ENCODE data around the gene LECT2. TPM values are rescaled to one million over a fixed set of nuclear protein-coding genes. Genes with fewer than 3 reads are reported as not detected.

The LECT2 gene
- total and polyA plus RNA-seq, 3 experiments from 2014 or later: not detected

- POLR2A ChIA-PET: no interaction called here
- CTCF ChIA-PET: interaction anchor here (0.8 to 2.7 kb wide), 10 partner anchors 17 to 268 kb away, joined by 3 to 19 read pairs (median 3); no protein-coding TSS in a partner anchor
Measured at GRCh38 chr5:135944564-135944963, 10.2 kb downstream of the LECT2 start.

GRCh38 chr5:135942202-135942771 lies 12.5 kb downstream of the LECT2 start:
- Mint-ChIP-seq H3K9me3 (no peaks in the 10 kb centered on the region), H3K27me3 (peaks cover 7 to 32% of the 10 kb centered on the region in 2 donors), H3K27ac (no peak overlapping the region), H3K36me3 (no peaks in the 10 kb centered on the region), H3K4me3 (no peak overlapping the region), H3K4me1 (no peaks in the 10 kb centered on the region)
- Histone ChIP-seq H3K9me3 (ENCODE audit: low read length) (no peaks in the 10 kb centered on the region), H3K27me3 (ENCODE audit: insufficient read depth, low read length, poor library complexity, severe bottlenecking) (no peaks in the 10 kb centered on the region), H3K36me3 (ENCODE audit: insufficient read depth, low read length) (no peaks in the 10 kb centered on the region), H3K4me3 (ENCODE audit: low read length) (no peak overlapping the region), H3K4me1 (ENCODE audit: insufficient read depth, low read length) (no peaks in the 10 kb centered on the region), H3K27ac (ENCODE audit: low read depth, low read length) (no peak overlapping the region)
- DNase-seq: no peak
- CTCF ChIA-PET: interaction anchor here (1.3 kb wide), 1 partner anchor 9 kb away, joined by 4 read pairs; no protein-coding TSS in a partner anchor
- POLR2A ChIA-PET: no interaction called here

More at GRCh38 chr5:135944564-135944963, 10.2 kb downstream of the LECT2 start:
- Mint-ChIP-seq H3K36me3 (no peaks in the 10 kb centered on the region), H3K27ac (no peak overlapping the region), H3K9me3 (no peaks in the 10 kb centered on the region), H3K27me3 (peaks cover 7 to 20% of the 10 kb centered on the region in 2 donors), H3K4me1 (no peaks in the 10 kb centered on the region), H3K4me3 (no peak overlapping the region)
- H3K9me3 ChIP-seq (ENCODE audit: low read length): no peaks in the 10 kb centered on the region
- no peaks in the 10 kb centered on the region for H3K36me3 ChIP-seq (ENCODE audit: insufficient read depth, low read length)
- no peak for DNase-seq
- no peak overlapping the region for H3K4me3 ChIP-seq (ENCODE audit: low read length)
- H3K27ac ChIP-seq (ENCODE audit: low read depth, low read length): no peak overlapping the region
- H3K4me1 ChIP-seq (ENCODE audit: insufficient read depth, low read length): no peaks in the 10 kb centered on the region
- H3K27me3 ChIP-seq (ENCODE audit: insufficient read depth, low read length, poor library complexity, severe bottlenecking): no peaks in the 10 kb centered on the region

- Histone ChIP-seq H3K36me3 (ENCODE audit: insufficient read depth, low read length) (no peaks in the 10 kb centered on the region), H3K4me3 (ENCODE audit: low read length) (no peak overlapping the region), H3K4me1 (ENCODE audit: insufficient read depth, low read length) (no peaks in the 10 kb centered on the region), H3K27ac (ENCODE audit: low read depth, low read length) (no peak overlapping the region), H3K9me3 (ENCODE audit: low read length) (no peaks in the 10 kb centered on the region), H3K27me3 (ENCODE audit: insufficient read depth, low read length, poor library complexity, severe bottlenecking) (no peaks in the 10 kb centered on the region)
- Mint-ChIP-seq H3K36me3 (no peaks in the 10 kb centered on the region), H3K27me3 (peaks cover 7 to 32% of the 10 kb centered on the region in 2 donors), H3K27ac (no peak overlapping the region), H3K4me1 (no peaks in the 10 kb centered on the region), H3K9me3 (no peaks in the 10 kb centered on the region), H3K4me3 (no peak overlapping the region)
- POLR2A ChIA-PET: no interaction called here
- no peak for DNase-seq
- CTCF ChIA-PET: interaction anchor here (1.3 kb wide), 1 partner anchor 10 kb away, joined by 4 read pairs; no protein-coding TSS in a partner anchor
Measured at GRCh38 chr5:135941711-135942110, 13.1 kb downstream of the LECT2 start.

GRCh38 chr5:135937245-135937911 lies 17.4 kb downstream of the LECT2 start:
- Mint-ChIP-seq H3K4me1 (no peaks in the 10 kb centered on the region), H3K9me3 (no peaks in the 10 kb centered on the region)

GRCh38 chr5:135934939-135935338 lies 19.8 kb downstream of the LECT2 start:
- Histone ChIP-seq H3K4me3 (ENCODE audit: low read length) (no peak overlapping the region), H3K27ac (ENCODE audit: low read depth, low read length) (no peak overlapping the region), H3K27me3 (ENCODE audit: insufficient read depth, low read length, poor library complexity, severe bottlenecking) (no peaks in the 10 kb centered on the region), H3K9me3 (ENCODE audit: low read length) (no peaks in the 10 kb centered on the region), H3K4me1 (ENCODE audit: insufficient read depth, low read length) (no peaks in the 10 kb centered on the region), H3K36me3 (ENCODE audit: insufficient read depth, low read length) (no peaks in the 10 kb centered on the region)
- H3K36me3 Mint-ChIP-seq: no peaks in the 10 kb centered on the region
- H3K9me3 Mint-ChIP-seq: no peaks in the 10 kb centered on the region
- H3K27me3 Mint-ChIP-seq: peaks cover 24 to 42% of the 10 kb centered on the region in 2 donors
- peaks cover 0 to 6% (median 0%) of the 10 kb centered on the region in 3 donors for H3K4me1 Mint-ChIP-seq
- ChIA-PET CTCF (no interaction called here), POLR2A (no interaction called here)
- no peak overlapping the region for H3K27ac Mint-ChIP-seq
- H3K4me3 Mint-ChIP-seq: no peak overlapping the region
- no peak for DNase-seq

More at GRCh38 chr5:135937245-135937911, 17.4 kb downstream of the LECT2 start:
- Histone ChIP-seq H3K4me3 (ENCODE audit: low read length) (no peak overlapping the region), H3K36me3 (ENCODE audit: insufficient read depth, low read length) (no peaks in the 10 kb centered on the region), H3K4me1 (ENCODE audit: insufficient read depth, low read length) (no peaks in the 10 kb centered on the region), H3K9me3 (ENCODE audit: low read length) (no peaks in the 10 kb centered on the region), H3K27me3 (ENCODE audit: insufficient read depth, low read length, poor library complexity, severe bottlenecking) (no peaks in the 10 kb centered on the region), H3K27ac (ENCODE audit: low read depth, low read length) (no peak overlapping the region)
- ChIA-PET POLR2A (no interaction called here), CTCF (no interaction called here)
- no peak overlapping the region for H3K4me3 Mint-ChIP-seq
- no peak overlapping the region for H3K27ac Mint-ChIP-seq
- no peak for DNase-seq
- no peaks in the 10 kb centered on the region for H3K36me3 Mint-ChIP-seq
- H3K27me3 Mint-ChIP-seq: peaks cover 10 to 38% of the 10 kb centered on the region in 2 donors

- Histone ChIP-seq H3K27ac (ENCODE audit: low read depth, low read length) (no peak overlapping the region), H3K4me1 (ENCODE audit: insufficient read depth, low read length) (no peaks in the 10 kb centered on the region), H3K9me3 (ENCODE audit: low read length) (no peaks in the 10 kb centered on the region), H3K4me3 (ENCODE audit: low read length) (no peak overlapping the region), H3K36me3 (ENCODE audit: insufficient read depth, low read length) (no peaks in the 10 kb centered on the region), H3K27me3 (ENCODE audit: insufficient read depth, low read length, poor library complexity, severe bottlenecking) (peaks cover 4% of the 10 kb centered on the region)
- peaks cover 0 to 6% (median 0%) of the 10 kb centered on the region in 3 donors for H3K4me1 Mint-ChIP-seq
- H3K9me3 Mint-ChIP-seq: peaks cover 1 to 8% (median 6%) of the 10 kb centered on the region in 5 donors
- DNase-seq: no peak
- no peak overlapping the region for H3K27ac Mint-ChIP-seq
- H3K36me3 Mint-ChIP-seq: no peaks in the 10 kb centered on the region
- peak overlapping the region in 3 of 7 donors; percentile 20 to 59 (median 39) for H3K4me3 Mint-ChIP-seq
- POLR2A ChIA-PET: no interaction called here
- CTCF ChIA-PET: no interaction called here
- H3K27me3 Mint-ChIP-seq: peaks cover 40 to 64% of the 10 kb centered on the region in 2 donors
Measured at GRCh38 chr5:135930949-135931295, 23.9 kb downstream of the LECT2 start.

- H3K4me3 Mint-ChIP-seq: peak overlapping the region in 4 of 7 donors; percentile 20 to 59 (median 48)
- ChIA-PET POLR2A (no interaction called here), CTCF (interaction anchor here (0.7 kb wide), 1 partner anchor 9 kb away, joined by 4 read pairs; no protein-coding TSS in a partner anchor)
- Histone ChIP-seq H3K4me3 (ENCODE audit: low read length) (no peak overlapping the region), H3K9me3 (ENCODE audit: low read length) (no peaks in the 10 kb centered on the region), H3K27me3 (ENCODE audit: insufficient read depth, low read length, poor library complexity, severe bottlenecking) (peaks cover 4% of the 10 kb centered on the region), H3K27ac (ENCODE audit: low read depth, low read length) (no peak overlapping the region), H3K36me3 (ENCODE audit: insufficient read depth, low read length) (no peaks in the 10 kb centered on the region), H3K4me1 (ENCODE audit: insufficient read depth, low read length) (no peaks in the 10 kb centered on the region)
- peaks cover 1 to 8% (median 6%) of the 10 kb centered on the region in 5 donors for H3K9me3 Mint-ChIP-seq
- H3K27ac Mint-ChIP-seq: no peak overlapping the region
- peaks cover 0 to 6% (median 0%) of the 10 kb centered on the region in 3 donors for H3K4me1 Mint-ChIP-seq
- DNase-seq: no peak
- H3K27me3 Mint-ChIP-seq: peaks cover 40 to 69% of the 10 kb centered on the region in 2 donors
- no peaks in the 10 kb centered on the region for H3K36me3 Mint-ChIP-seq
Measured at GRCh38 chr5:135930029-135930948, 24.5 kb downstream of the LECT2 start.

All from CD8-positive, alpha-beta memory T cell (primary cell).